ENCODE measurements around the gene ATP7B. TPM values are rescaled to one million over a fixed set of nuclear protein-coding genes. Genes with fewer than 3 reads are reported as not detected.

ATP7B gene
- total RNA-seq, 1 donor from 2014 or later, result 3.8 TPM

DNA sequence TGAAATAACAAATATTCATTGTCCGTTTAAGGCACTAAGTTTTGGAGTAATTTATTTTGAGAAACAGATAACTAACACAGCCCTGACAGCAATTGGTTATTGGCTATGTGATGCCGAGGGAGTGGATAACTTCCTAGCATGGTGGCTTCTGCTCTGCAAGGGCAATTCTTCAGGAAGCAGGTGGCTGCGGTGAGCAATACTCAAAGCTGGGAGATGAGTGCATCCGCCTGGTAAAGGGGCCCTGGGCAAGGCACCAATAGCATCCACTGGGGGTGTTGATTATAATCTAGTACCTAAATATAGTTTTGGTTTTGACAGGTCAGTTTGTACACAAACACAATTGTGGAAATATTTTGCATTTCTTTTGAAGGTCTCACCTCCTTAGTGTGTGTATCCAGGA is 108.5 kb downstream of the ATP7B start:
- intact Hi-C loops (cut with micrococcal nuclease), result no loop called here
- Histone ChIP-seq H3K27me3 (ENCODE audit: low read depth) (no peaks in the 10 kb centered on the region), H3K27ac (replicated peaks) (no peak overlapping the region), H3K9me3 (replicated peaks) (no peaks in the 10 kb centered on the region), H3K4me3 (no peak overlapping the region), H3K4me1 (peaks cover 15% of the 10 kb centered on the region), H3K36me3 (no peaks in the 10 kb centered on the region)
- TF ChIP-seq, protein P1, sequence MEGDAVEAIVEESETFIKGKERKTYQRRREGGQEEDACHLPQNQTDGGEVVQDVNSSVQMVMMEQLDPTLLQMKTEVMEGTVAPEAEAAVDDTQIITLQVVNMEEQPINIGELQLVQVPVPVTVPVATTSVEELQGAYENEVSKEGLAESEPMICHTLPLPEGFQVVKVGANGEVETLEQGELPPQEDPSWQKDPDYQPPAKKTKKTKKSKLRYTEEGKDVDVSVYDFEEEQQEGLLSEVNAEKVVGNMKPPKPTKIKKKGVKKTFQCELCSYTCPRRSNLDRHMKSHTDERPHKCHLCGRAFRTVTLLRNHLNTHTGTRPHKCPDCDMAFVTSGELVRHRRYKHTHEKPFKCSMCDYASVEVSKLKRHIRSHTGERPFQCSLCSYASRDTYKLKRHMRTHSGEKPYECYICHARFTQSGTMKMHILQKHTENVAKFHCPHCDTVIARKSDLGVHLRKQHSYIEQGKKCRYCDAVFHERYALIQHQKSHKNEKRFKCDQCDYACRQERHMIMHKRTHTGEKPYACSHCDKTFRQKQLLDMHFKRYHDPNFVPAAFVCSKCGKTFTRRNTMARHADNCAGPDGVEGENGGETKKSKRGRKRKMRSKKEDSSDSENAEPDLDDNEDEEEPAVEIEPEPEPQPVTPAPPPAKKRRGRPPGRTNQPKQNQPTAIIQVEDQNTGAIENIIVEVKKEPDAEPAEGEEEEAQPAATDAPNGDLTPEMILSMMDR (IDR thresholded peaks at IDR 0.05; ENCODE audit: borderline replicate concordance), result no peak
- no peak for DNase-seq

DNA sequence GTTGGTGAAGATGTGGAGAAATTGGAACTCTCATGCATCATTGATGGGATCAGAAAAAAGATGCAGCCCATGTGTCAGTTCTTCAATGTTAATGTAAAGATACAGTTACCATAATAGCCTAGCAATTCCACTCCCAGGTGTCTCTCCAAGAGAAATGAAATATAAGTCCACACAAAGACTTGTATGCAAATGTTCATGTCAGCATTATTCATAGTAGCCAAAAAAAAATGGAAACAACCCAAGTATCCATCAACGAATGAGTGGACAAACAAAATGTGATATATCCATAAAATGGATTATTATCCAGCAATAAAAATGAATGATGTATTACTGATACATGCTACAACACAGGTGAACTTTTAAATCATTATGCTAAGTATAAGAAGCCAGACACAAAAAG is 110.8 kb downstream of the ATP7B start:
- H3K36me3 ChIP-seq, result no peaks in the 10 kb centered on the region
- intact Hi-C loops (cut with micrococcal nuclease), result no loop called here
- TF ChIP-seq, protein P1 (IDR thresholded peaks at IDR 0.05; ENCODE audit: borderline replicate concordance), result no peak
- no peak for DNase-seq
- no peak overlapping the region for H3K4me3 ChIP-seq
- no peaks in the 10 kb centered on the region for H3K9me3 ChIP-seq (replicated peaks)
- no peaks in the 10 kb centered on the region for H3K4me1 ChIP-seq
- no peaks in the 10 kb centered on the region for H3K27me3 ChIP-seq (ENCODE audit: low read depth)
- H3K27ac ChIP-seq (replicated peaks), result no peak overlapping the region

DNA sequence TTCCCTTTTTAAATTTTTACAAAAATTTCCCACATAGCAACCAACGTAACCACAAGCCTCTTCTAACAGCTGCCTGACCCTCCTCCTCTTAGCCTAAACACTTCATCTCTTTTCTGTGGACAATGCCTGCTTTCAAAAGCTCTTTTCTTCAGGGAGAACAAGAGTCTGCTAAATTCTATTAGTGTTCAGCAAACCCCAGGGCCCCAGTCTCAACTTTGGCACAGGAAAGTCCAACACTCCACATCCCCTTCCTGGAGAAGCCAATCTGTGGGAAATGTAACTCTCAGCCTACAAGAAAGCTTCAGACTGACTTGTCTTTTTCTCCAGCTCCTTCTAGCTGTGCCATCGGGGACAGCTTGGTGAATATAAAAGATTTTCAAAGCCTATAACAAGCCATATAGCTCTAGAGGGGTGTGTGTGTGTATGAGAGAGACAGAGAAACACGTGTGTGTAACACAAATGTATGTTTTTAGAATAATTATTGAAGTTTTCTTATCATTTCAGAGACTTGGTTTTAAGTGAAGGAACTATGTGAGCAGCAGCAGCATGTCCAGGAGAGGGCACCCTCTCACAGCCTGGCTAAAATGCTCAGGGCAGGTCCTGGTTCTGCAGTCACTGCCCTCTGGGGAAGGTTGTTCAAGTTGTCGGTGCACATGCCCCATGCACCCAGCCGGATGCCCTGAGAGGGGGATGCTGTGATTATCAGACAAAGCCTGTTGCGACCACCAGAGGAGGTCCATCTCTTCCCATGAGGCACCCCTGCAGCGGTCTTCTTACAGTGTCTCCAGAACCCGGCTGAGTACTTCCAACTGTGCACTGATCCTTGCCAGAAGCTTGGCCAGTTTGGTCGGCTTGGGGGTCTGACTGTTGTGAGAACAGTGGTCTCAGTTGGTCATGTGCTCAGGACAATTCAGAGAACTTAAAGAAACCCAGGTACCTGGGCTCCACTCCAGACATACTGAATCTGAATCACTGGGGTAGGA is 115.1 kb downstream of the ATP7B start:
- no peak overlapping the region for H3K4me3 ChIP-seq
- no peak overlapping the region for H3K27ac ChIP-seq (replicated peaks)
- peak; percentile 30 for DNase-seq
- H3K9me3 ChIP-seq (replicated peaks), result no peaks in the 10 kb centered on the region
- H3K27me3 ChIP-seq (ENCODE audit: low read depth), result no peaks in the 10 kb centered on the region
- TF ChIP-seq, protein P1 (IDR thresholded peaks at IDR 0.05; ENCODE audit: borderline replicate concordance), result peak; percentile 79
- H3K36me3 ChIP-seq, result no peaks in the 10 kb centered on the region
- H3K4me1 ChIP-seq, result no peaks in the 10 kb centered on the region
- intact Hi-C loops (cut with micrococcal nuclease), result loop anchor here (5.0 kb wide), 1 partner anchor 231 kb away; the partner anchor contains the start of gene NEK5

DNA sequence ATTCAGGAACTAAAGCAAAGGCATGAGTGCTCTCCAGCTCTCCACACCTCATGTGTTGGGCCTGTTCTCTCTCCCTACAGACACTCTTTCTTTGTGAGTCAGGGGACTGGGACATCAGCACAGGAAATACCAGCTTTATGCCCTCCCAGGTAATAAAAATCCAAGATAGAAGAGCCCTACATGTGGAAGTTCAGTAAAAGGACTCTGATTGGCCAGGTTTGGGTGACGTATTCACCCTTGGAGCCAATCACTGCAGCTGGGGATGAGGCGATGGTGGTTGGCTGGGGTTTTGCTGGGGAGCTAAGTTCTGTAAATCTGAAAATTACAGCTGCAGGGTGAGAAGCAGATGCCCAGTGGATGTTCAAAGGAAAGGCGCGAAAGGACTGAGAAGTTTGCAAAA is 117.0 kb downstream of the ATP7B start:
- intact Hi-C loops (cut with micrococcal nuclease), result no loop called here
- Histone ChIP-seq H3K4me3 (no peak overlapping the region), H3K9me3 (replicated peaks) (no peaks in the 10 kb centered on the region), H3K4me1 (no peaks in the 10 kb centered on the region), H3K27ac (replicated peaks) (no peak overlapping the region), H3K27me3 (ENCODE audit: low read depth) (no peaks in the 10 kb centered on the region), H3K36me3 (no peaks in the 10 kb centered on the region)
- no peak for DNase-seq
- TF ChIP-seq, protein P1 (IDR thresholded peaks at IDR 0.05; ENCODE audit: borderline replicate concordance), result no peak

DNA sequence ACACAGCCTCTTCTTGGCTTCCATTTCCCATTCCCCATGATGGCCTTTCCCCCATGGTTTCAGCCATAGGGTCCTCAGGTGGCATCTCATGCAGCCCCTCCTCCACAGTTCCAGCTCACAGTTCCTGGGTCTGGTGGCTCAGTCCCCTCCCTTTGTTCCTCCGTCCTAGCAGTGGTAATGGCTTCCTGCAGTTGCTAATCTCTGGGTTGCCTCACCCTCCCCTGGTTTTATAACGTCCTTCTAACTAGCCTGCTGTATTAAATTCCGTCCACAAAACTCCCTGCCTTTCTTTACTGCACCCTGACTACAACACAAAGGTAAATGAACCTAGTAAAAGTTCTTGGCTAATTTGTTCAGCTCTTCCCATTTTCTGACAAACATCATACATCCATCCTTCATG is 118.6 kb downstream of the ATP7B start:
- no peak overlapping the region for H3K4me3 ChIP-seq
- intact Hi-C loops (cut with micrococcal nuclease), result no loop called here
- DNase-seq, result no peak

More for the DNA sequence above, 118.6 kb downstream of the ATP7B start:
- no peak overlapping the region for H3K27ac ChIP-seq (replicated peaks)
- no peaks in the 10 kb centered on the region for H3K27me3 ChIP-seq (ENCODE audit: low read depth)
- H3K9me3 ChIP-seq (replicated peaks), result no peaks in the 10 kb centered on the region
- H3K36me3 ChIP-seq, result no peaks in the 10 kb centered on the region
- TF ChIP-seq, protein P1 (IDR thresholded peaks at IDR 0.05; ENCODE audit: borderline replicate concordance), result no peak
- H3K4me1 ChIP-seq, result no peaks in the 10 kb centered on the region

Data from left ventricle myocardium inferior (tissue), 1 donor.